ENCODE data around the gene TOR3A. TPM values are rescaled to one million over a fixed set of nuclear protein-coding genes. Genes with fewer than 3 reads are reported as not detected.
A peak's percentile ranks its signal among the peaks of the same experiment; 100 is the strongest.

Gene TOR3A
- total RNA-seq, 1 experiment from 2014 or later = 51.5 TPM

DNA sequence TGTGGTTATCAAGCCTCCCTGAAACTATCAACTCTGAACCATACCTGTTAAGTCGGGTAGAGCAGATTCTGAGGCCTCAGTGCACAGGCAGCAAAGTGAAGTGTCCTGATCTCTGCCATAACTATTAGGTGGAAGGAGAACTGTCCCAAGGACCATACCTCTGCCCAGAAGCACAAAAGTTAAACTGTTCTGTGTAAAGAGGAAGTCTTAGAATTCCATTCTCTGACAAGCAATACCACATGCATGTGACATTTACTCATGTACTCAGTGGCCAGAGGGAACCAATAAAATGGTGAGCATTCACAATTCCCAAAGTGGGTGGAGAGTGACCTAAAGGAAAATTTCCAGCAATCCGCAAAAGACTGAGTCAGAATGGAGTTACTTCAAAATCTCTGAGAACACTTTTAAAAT lies 61.0 kb downstream of the TOR3A start:
- intact Hi-C loops (cut with micrococcal nuclease; ENCODE audit: unreplicated experiment) = no loop called here

DNA sequence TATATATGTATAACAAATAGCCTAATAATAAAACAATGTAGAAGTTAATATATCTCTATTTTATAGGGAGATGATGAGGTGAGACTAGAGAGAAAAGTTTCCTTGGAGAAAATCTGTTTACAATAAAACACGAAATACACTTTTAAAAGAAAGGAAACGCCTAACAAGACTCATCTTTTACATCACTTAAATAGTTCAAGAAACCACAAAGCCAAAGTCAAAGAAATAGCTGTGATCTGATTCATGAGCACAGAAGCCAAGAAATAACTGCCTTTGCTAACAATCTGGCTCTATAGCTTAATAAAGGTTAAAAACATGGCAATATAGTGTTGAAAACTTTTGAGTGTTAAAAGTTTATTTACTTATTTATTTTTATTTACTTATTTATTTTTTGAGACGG lies 61.5 kb downstream of the TOR3A start:
- Histone ChIP-seq H3K27me3 (ENCODE audit: control insufficient read depth, insufficient read depth, low read length) (no peaks in the 10 kb centered on the region), H3K36me3 (ENCODE audit: control insufficient read depth, insufficient read depth, low read length) (no peaks in the 10 kb centered on the region), H3K9me3 (ENCODE audit: control insufficient read depth, insufficient read depth, low read depth, low read length) (no peaks in the 10 kb centered on the region; the same call in 1 of the 2 replicates), H3K27ac (ENCODE audit: low read length) (peak overlapping the region; percentile 83), H3K4me1 (ENCODE audit: control insufficient read depth, insufficient read depth, low read length) (peaks cover 15% of the 10 kb centered on the region), H3K4me3 (ENCODE audit: low read depth in 2 of 2, low read length in 2 of 2) (peak overlapping the region in 1 of 2 experiments; percentile 45; a peak in 1 of 4 replicates)
- in situ Hi-C loops (cut with HindIII; ENCODE audit: low pct_unique_long_range_greater_than_20kb, low sequenced_read_pairs) = no loop called here
- intact Hi-C loops (cut with micrococcal nuclease; ENCODE audit: unreplicated experiment) = no loop called here
- ChIA-PET CTCF (interaction anchor here (0.6 kb wide), 1 partner anchor 26 kb away, joined by 3 read pairs; no protein-coding TSS in a partner anchor), POLR2A (no interaction called here)
- DNase-seq (ENCODE audit: low read depth, low spot score) (peak; percentile 78), ATAC-seq (peak; percentile 77)
- TSS peak; percentile 90 for BruUV-seq (replicated peaks)
- TF ChIP-seq, protein P1, sequence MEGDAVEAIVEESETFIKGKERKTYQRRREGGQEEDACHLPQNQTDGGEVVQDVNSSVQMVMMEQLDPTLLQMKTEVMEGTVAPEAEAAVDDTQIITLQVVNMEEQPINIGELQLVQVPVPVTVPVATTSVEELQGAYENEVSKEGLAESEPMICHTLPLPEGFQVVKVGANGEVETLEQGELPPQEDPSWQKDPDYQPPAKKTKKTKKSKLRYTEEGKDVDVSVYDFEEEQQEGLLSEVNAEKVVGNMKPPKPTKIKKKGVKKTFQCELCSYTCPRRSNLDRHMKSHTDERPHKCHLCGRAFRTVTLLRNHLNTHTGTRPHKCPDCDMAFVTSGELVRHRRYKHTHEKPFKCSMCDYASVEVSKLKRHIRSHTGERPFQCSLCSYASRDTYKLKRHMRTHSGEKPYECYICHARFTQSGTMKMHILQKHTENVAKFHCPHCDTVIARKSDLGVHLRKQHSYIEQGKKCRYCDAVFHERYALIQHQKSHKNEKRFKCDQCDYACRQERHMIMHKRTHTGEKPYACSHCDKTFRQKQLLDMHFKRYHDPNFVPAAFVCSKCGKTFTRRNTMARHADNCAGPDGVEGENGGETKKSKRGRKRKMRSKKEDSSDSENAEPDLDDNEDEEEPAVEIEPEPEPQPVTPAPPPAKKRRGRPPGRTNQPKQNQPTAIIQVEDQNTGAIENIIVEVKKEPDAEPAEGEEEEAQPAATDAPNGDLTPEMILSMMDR (IDR thresholded peaks at IDR 0.05) = no peak
- TF ChIP-seq SIN3A (IDR thresholded peaks at IDR 0.05; ENCODE audit: borderline replicate concordance, insufficient read depth, low read depth, low read length) = no peak

More for the DNA sequence above, 61.0 kb downstream of the TOR3A start:
- Histone ChIP-seq H3K4me1 (ENCODE audit: control insufficient read depth, insufficient read depth, low read length) (peaks cover 15% of the 10 kb centered on the region), H3K9me3 (ENCODE audit: control insufficient read depth, insufficient read depth, low read depth, low read length) (no peaks in the 10 kb centered on the region; the same call in 1 of the 2 replicates), H3K27me3 (ENCODE audit: control insufficient read depth, insufficient read depth, low read length) (no peaks in the 10 kb centered on the region), H3K4me3 (ENCODE audit: low read depth in 2 of 2, low read length in 2 of 2) (peak overlapping the region; percentile 45 to 58), H3K36me3 (ENCODE audit: control insufficient read depth, insufficient read depth, low read length) (no peaks in the 10 kb centered on the region), H3K27ac (ENCODE audit: low read length) (peak overlapping the region; percentile 83)
- in situ Hi-C loops (cut with HindIII; ENCODE audit: low pct_unique_long_range_greater_than_20kb, low sequenced_read_pairs) = no loop called here
- TF ChIP-seq POLR2AphosphoS5 (IDR thresholded peaks at IDR 0.05; ENCODE audit: low read depth, low read length) (peak; percentile 58; the same call in 1 of the 2 replicates), SIN3A (IDR thresholded peaks at IDR 0.05; ENCODE audit: borderline replicate concordance, insufficient read depth, low read depth, low read length) (no peak)
- ChIA-PET CTCF (interaction anchor here (0.6 kb wide), 1 partner anchor 26 kb away, joined by 3 read pairs; no protein-coding TSS in a partner anchor), POLR2A (interaction anchor here (0.6 kb wide), 1 partner anchor 43 kb away, joined by 4 read pairs; no protein-coding TSS in a partner anchor)
- BruUV-seq (replicated peaks) = no TSS peak
- DNase-seq (ENCODE audit: low read depth, low spot score) = peak; percentile 94
- ATAC-seq = peak; percentile 93

DNA sequence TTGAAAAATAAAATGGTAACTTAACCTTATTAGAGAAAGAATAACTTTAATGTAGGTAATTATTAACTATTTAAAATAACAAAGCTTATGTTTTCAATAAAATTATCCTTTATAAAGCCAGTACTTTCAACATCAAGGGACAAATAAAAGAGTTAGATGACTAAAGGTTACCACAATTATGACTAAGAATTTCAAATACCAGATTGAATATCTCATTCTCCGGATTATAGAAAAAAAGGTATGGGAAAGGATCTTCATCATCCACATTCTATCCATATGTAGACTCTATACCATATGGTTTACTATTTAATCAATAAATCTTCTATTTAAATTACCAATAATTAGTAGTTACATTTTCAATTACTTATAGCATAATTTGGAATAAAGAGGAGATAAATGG lies 62.8 kb downstream of the TOR3A start:
- Histone ChIP-seq H3K9me3 (ENCODE audit: control insufficient read depth, insufficient read depth, low read depth, low read length) (no peaks in the 10 kb centered on the region; the same call in 1 of the 2 replicates), H3K27ac (ENCODE audit: low read length) (no peak overlapping the region; the same call in 1 of the 2 replicates), H3K36me3 (ENCODE audit: control insufficient read depth, insufficient read depth, low read length) (no peaks in the 10 kb centered on the region), H3K4me3 (ENCODE audit: low read depth in 2 of 2, low read length in 2 of 2) (no peak overlapping the region), H3K4me1 (ENCODE audit: control insufficient read depth, insufficient read depth, low read length) (peaks cover 15% of the 10 kb centered on the region), H3K27me3 (ENCODE audit: control insufficient read depth, insufficient read depth, low read length) (no peaks in the 10 kb centered on the region)
- in situ Hi-C loops (cut with HindIII; ENCODE audit: low pct_unique_long_range_greater_than_20kb, low sequenced_read_pairs) (no loop called here), intact Hi-C loops (cut with micrococcal nuclease; ENCODE audit: unreplicated experiment) (no loop called here)
- POLR2A ChIA-PET = no interaction called here
- BruUV-seq (replicated peaks) = no TSS peak
- no peak for TF ChIP-seq SIN3A (IDR thresholded peaks at IDR 0.05; ENCODE audit: borderline replicate concordance, insufficient read depth, low read depth, low read length)
- TF ChIP-seq, protein P2, sequence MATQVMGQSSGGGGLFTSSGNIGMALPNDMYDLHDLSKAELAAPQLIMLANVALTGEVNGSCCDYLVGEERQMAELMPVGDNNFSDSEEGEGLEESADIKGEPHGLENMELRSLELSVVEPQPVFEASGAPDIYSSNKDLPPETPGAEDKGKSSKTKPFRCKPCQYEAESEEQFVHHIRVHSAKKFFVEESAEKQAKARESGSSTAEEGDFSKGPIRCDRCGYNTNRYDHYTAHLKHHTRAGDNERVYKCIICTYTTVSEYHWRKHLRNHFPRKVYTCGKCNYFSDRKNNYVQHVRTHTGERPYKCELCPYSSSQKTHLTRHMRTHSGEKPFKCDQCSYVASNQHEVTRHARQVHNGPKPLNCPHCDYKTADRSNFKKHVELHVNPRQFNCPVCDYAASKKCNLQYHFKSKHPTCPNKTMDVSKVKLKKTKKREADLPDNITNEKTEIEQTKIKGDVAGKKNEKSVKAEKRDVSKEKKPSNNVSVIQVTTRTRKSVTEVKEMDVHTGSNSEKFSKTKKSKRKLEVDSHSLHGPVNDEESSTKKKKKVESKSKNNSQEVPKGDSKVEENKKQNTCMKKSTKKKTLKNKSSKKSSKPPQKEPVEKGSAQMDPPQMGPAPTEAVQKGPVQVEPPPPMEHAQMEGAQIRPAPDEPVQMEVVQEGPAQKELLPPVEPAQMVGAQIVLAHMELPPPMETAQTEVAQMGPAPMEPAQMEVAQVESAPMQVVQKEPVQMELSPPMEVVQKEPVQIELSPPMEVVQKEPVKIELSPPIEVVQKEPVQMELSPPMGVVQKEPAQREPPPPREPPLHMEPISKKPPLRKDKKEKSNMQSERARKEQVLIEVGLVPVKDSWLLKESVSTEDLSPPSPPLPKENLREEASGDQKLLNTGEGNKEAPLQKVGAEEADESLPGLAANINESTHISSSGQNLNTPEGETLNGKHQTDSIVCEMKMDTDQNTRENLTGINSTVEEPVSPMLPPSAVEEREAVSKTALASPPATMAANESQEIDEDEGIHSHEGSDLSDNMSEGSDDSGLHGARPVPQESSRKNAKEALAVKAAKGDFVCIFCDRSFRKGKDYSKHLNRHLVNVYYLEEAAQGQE (IDR thresholded peaks at IDR 0.05; ENCODE audit: insufficient read depth in 1 of 2, low read depth in 2 of 2, low read length in 1 of 2) = no peak
- ATAC-seq = no peak
- no peak for DNase-seq (ENCODE audit: low read depth, low spot score)
- CTCF ChIA-PET = no interaction called here
